A549 (cell line): ENCODE results near the gene MCU. TPM values are rescaled to one million over a fixed set of nuclear protein-coding genes. Genes with fewer than 3 reads are reported as not detected.
"Not testable (repeated sequence)": the region's sequence is repeated elsewhere in the genome, so short reads cannot be mapped to it uniquely, and the experiment has no call there.

Experiments used
- ATAC-seq, 2 experiments: fragments of 200-7000 bp in 1 of 2; fragments of >200 bp in 1 of 2; cut with Nextera tagmentation in 1 of 2; cut with Tn5 transposase in 1 of 2; 3 replicates each; pipeline versions ENCODE4 v1.8.0 to v1.9.1; 2018 to 2020; ENCODE audit warnings: mild to moderate bottlenecking in 1 of 2, moderate library complexity in 1 of 2
- CTCF ChIA-PET: fragments of 300-600 bp; sonication (Branson Sonifier 250); formaldehyde crosslinking; extraction: SDS; loops from one replicate; lab custom pipeline; 2021; ENCODE audit warnings: antibody characterized with exemption, inconsistent platforms; lab: Yijun Ruan, JAX
- POLR2A ChIA-PET: fragments of 350-600 bp; formaldehyde crosslinking; extraction: SDS; loops from one replicate; lab custom pipeline; 2021; ENCODE audit warnings: antibody characterized with exemption, inconsistent platforms; lab: Yijun Ruan, JAX
- DNase-seq, 2 experiments: peaks; one replicate each; pipeline versions ENCODE4 v3.0.0 to v3.0.0-alpha.2; 2011 to 2016; ENCODE audit warnings: low read depth in 1 of 2, low spot score in 1 of 2
- FAIRE-seq: peaks from 2 replicates; lab custom pipeline; 2011; peaks lifted over from hg19 to GRCh38; lab: Jason Lieb, UNC
- H3K27ac ChIP-seq, 2 experiments: fragments of >200 bp; sonication (Bioruptor Twin); formaldehyde crosslinking; 3 replicates each; pipeline ENCODE4 v1.5.1; 2016 to 2017
- H3K4me1 ChIP-seq: fragments of >200 bp; sonication (Bioruptor Twin); formaldehyde crosslinking; 3 replicates; pipeline ENCODE4 v1.6.1; 2016
- H3K4me2 ChIP-seq: fragments of >200 bp; sonication (Bioruptor Twin); formaldehyde crosslinking; 3 replicates; pipeline ENCODE4 v1.6.1; 2016
- H3K4me3 ChIP-seq: fragments of >200 bp; sonication (Bioruptor Twin); formaldehyde crosslinking; 3 replicates; pipeline ENCODE4 v1.5.1; 2016
- H3K9me3 ChIP-seq: fragments of >200 bp; sonication (Bioruptor Twin); formaldehyde crosslinking; 3 replicates; pipeline ENCODE4 v1.6.1; 2016
- CBX2 ChIP-seq: fragments of 200-600 bp; sonication (generic); IDR thresholded peaks from 2 replicates; pipeline ENCODE4 v1.6.1; 2016; ENCODE audit warnings: low read depth, mild to moderate bottlenecking, borderline replicate concordance
- CHD4 ChIP-seq: fragments of 200-600 bp; sonication (generic); IDR thresholded peaks from 2 replicates; pipeline ENCODE4 v1.6.1; 2016; ENCODE audit warnings: antibody characterized with exemption, mild to moderate bottlenecking, borderline replicate concordance
- EHF ChIP-seq: fragments of 250-450 bp; sonication (Bioruptor Pico); IDR thresholded peaks from 2 replicates; pipeline ENCODE4 v1.5.0; 2020; ENCODE audit warnings: mild to moderate bottlenecking
- EHMT2 ChIP-seq: fragments of 200-600 bp; sonication (generic); IDR thresholded peaks from 2 replicates; pipeline ENCODE4 v1.6.1; 2016; ENCODE audit warnings: antibody characterized with exemption, low read depth, mild to moderate bottlenecking, moderate library complexity
- ESRRA ChIP-seq: fragments of 150-350 bp; IDR thresholded peaks from 2 replicates; pipeline ENCODE4 v1.6.1; 2014; ENCODE audit warnings: mild to moderate bottlenecking, low read length, borderline replicate concordance
- MYC ChIP-seq: IDR thresholded peaks from 2 replicates; pipeline ENCODE4 v1.6.1; 2012; ENCODE audit warnings: mild to moderate bottlenecking, inconsistent platforms, low read length, improper control_type of control experiment, borderline replicate concordance
- NR3C1 ChIP-seq: fragments of >200 bp; sonication (Bioruptor Twin); formaldehyde crosslinking; IDR thresholded peaks from 3 replicates; pipeline ENCODE4 v1.6.1; 2017
- POLR2A ChIP-seq: IDR thresholded peaks from 2 replicates; pipeline ENCODE4 v1.6.1; 2012; ENCODE audit warnings: mild to moderate bottlenecking, low read length
- RARB ChIP-seq: fragments of 250-450 bp; sonication (Bioruptor Pico); IDR thresholded peaks from 2 replicates; pipeline ENCODE4 v1.8.0; 2021; ENCODE audit warnings: mild to moderate bottlenecking, moderate library complexity
- RFX5 ChIP-seq: fragments of 450-650 bp; IDR thresholded peaks from 2 replicates; pipeline ENCODE4 v1.7.1; 2014; ENCODE audit warnings: antibody characterized with exemption, mild to moderate bottlenecking, moderate library complexity
- SMC3 ChIP-seq: fragments of >200 bp; sonication (Bioruptor Twin); formaldehyde crosslinking; IDR thresholded peaks from 3 replicates; pipeline ENCODE4 v1.6.1; 2018; ENCODE audit warnings: inconsistent platforms
- ZNF302 ChIP-seq: fragments of 250-450 bp; sonication (Bioruptor Pico); IDR thresholded peaks from 2 replicates; pipeline ENCODE4 v1.9.0; 2021; ENCODE audit warnings: inconsistent platforms, mild to moderate bottlenecking, moderate library complexity
- WGBS: methylation state at CpG from one replicate; pipeline ENCODE4 v1.1.6; 2017; ENCODE audit errors: missing lambda C conversion rate; 5-methylcytosine and 5-hydroxymethylcytosine counted together
- polyA plus RNA-seq, 4 experiments: library from polyadenylated mRNA; depleted of rRNA in 3 of 4; stranded (reverse); fragments of >200 nt; fragmentation: RNase III in 1 of 4; extraction: RNeasy Plus Mini Kit Qiagen cat#74134 plus additional on column Dnase treatment in 1 of 4; gene quantifications; 2 replicates in 3 of 4; 3 replicates in 1 of 4; pipeline ENCODE4 v1.2.3, GENCODE V29; 2011 to 2017
- TF ChIP-seq, protein P1 (sequence below): fragments of >200 bp; sonication (Bioruptor Twin); formaldehyde crosslinking; IDR thresholded peaks from 3 replicates; pipeline ENCODE4 v1.6.1; 2016
- TF ChIP-seq, protein P2 (sequence below): fragments of 250-450 bp; sonication (Bioruptor Pico); IDR thresholded peaks from 2 replicates; pipeline ENCODE4 v1.5.0; 2021; ENCODE audit warnings: mild to moderate bottlenecking, moderate library complexity, borderline replicate concordance
- TF ChIP-seq, protein P3 (sequence below): fragments of 450-650 bp; IDR thresholded peaks from 2 replicates; pipeline ENCODE4 v1.6.1; 2014; ENCODE audit warnings: antibody characterized with exemption
- TF ChIP-seq, protein P4 (sequence below): IDR thresholded peaks from 2 replicates; pipeline ENCODE4 v1.6.1; 2012; ENCODE audit warnings: low read depth, borderline replicate concordance
- TF ChIP-seq, protein P5 (sequence below): fragments of 200-600 bp; sonication (generic); IDR thresholded peaks from 2 replicates; pipeline ENCODE4 v1.6.1; 2016; ENCODE audit warnings: antibody characterized with exemption, mild to moderate bottlenecking, moderate library complexity

The MCU gene
- polyA plus RNA-seq, 2 of the 4 experiments (the other 2 are of a cell fraction): 44.0 to 221 TPM

DNA sequence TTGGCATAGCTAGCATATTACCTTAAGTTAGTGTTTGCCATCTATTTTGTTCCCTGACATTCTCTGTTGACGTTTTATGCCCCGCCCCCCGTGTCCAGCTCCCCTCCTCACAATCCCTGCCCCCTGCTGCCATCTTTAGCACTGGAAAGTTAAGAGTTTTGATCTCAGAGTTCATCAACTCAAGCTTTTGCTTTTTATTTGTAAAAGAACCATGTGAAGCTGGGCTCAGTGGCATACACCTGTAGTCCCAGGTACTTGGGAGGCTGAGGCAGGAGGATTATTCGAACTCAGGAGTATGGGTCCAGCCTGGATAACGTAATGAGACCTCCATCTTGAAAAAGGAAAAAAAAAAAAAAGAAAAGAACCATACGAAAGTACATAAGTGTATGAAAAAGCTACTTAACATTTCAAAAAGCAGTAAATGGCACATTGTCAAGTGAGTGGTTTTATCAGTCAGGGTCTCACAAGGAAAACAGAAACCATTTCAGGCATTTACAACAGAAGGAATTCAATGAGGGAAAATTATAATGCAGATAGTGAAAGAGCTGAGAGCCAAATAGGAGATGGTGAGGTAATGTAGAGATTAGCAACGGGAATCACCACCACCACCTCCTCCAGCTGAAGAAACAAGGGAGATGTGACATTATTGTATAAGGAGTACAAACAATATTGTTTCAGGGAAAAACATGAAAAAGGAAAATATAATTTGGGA, 64.9 kb downstream of the MCU start:
- 91% methylated on average over 7 of the region's 7 CpGs for WGBS
- Histone ChIP-seq H3K4me1 (peaks cover 14% of the 10 kb centered on the region; the same call in 2 of the 3 replicates), H3K4me2 (no peak overlapping the region), H3K27ac (no peak overlapping the region), H3K4me3 (no peak overlapping the region), H3K9me3 (no peaks in the 10 kb centered on the region)
- ChIA-PET CTCF (interaction anchor here (0.7 to 1.2 kb wide), 3 partner anchors 21 to 89 kb away, joined by 3 read pairs; no protein-coding TSS in a partner anchor), POLR2A (interaction anchor here (0.6 kb wide), 1 partner anchor 15 kb away, joined by 4 read pairs; no protein-coding TSS in a partner anchor)
- TF ChIP-seq, protein P1, sequence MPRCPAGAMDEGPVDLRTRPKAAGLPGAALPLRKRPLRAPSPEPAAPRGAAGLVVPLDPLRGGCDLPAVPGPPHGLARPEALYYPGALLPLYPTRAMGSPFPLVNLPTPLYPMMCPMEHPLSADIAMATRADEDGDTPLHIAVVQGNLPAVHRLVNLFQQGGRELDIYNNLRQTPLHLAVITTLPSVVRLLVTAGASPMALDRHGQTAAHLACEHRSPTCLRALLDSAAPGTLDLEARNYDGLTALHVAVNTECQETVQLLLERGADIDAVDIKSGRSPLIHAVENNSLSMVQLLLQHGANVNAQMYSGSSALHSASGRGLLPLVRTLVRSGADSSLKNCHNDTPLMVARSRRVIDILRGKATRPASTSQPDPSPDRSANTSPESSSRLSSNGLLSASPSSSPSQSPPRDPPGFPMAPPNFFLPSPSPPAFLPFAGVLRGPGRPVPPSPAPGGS: no peak
- TF ChIP-seq, protein P2, sequence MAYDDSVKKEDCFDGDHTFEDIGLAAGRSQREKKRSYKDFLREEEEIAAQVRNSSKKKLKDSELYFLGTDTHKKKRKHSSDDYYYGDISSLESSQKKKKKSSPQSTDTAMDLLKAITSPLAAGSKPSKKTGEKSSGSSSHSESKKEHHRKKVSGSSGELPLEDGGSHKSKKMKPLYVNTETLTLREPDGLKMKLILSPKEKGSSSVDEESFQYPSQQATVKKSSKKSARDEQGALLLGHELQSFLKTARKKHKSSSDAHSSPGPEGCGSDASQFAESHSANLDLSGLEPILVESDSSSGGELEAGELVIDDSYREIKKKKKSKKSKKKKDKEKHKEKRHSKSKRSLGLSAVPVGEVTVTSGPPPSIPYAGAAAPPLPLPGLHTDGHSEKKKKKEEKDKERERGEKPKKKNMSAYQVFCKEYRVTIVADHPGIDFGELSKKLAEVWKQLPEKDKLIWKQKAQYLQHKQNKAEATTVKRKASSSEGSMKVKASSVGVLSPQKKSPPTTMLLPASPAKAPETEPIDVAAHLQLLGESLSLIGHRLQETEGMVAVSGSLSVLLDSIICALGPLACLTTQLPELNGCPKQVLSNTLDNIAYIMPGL: no peak
- ATAC-seq (no peak), FAIRE-seq (no peak), DNase-seq (no peak)

DNA sequence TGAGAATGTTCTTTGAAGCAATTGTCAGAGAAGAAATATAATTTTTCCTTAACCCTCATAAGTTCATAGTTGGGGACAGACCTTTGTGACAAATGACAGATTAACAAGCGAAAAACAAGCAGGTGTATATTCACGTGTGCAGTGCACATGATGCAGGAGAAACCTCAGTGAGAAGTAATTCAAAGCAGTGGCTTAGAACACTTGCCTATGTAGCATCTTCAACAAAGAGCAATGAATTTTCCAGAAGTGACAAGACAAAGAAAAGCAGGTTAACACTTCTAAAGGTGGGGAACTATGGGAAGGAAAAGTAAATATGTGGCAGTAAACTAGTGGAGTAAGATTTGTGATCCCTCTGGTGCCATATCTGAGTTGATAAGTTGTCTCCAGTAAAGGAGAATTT, 65.8 kb downstream of the MCU start:
- no peak overlapping the region for H3K4me3 ChIP-seq
- ATAC-seq (no peak), FAIRE-seq (no peak), DNase-seq (no peak)
- peaks cover 10% of the 10 kb centered on the region; the same call in 2 of the 3 replicates for H3K4me1 ChIP-seq
- POLR2A ChIA-PET: no interaction called here
- H3K4me2 ChIP-seq: no peak overlapping the region
- no peak overlapping the region for H3K27ac ChIP-seq
- CTCF ChIA-PET: no interaction called here
- H3K9me3 ChIP-seq: no peaks in the 10 kb centered on the region
- WGBS: 92% methylated on average over 2 of the region's 2 CpGs
- TF ChIP-seq CBX2 (no peak), RARB (CRISPR knock-in tag) (no peak), MYC (no peak), POLR2A (no peak), SMC3 (no peak), EHMT2 (no peak), CHD4 (no peak), NR3C1 (no peak), ESRRA (no peak), ZNF302 (CRISPR knock-in tag) (no peak), EHF (no peak), RFX5 (no peak)
- TF ChIP-seq, protein P3, sequence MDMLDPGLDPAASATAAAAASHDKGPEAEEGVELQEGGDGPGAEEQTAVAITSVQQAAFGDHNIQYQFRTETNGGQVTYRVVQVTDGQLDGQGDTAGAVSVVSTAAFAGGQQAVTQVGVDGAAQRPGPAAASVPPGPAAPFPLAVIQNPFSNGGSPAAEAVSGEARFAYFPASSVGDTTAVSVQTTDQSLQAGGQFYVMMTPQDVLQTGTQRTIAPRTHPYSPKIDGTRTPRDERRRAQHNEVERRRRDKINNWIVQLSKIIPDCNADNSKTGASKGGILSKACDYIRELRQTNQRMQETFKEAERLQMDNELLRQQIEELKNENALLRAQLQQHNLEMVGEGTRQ: no peak
- TF ChIP-seq, protein P4, sequence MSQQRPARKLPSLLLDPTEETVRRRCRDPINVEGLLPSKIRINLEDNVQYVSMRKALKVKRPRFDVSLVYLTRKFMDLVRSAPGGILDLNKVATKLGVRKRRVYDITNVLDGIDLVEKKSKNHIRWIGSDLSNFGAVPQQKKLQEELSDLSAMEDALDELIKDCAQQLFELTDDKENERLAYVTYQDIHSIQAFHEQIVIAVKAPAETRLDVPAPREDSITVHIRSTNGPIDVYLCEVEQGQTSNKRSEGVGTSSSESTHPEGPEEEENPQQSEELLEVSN: no peak
- TF ChIP-seq, protein P5, sequence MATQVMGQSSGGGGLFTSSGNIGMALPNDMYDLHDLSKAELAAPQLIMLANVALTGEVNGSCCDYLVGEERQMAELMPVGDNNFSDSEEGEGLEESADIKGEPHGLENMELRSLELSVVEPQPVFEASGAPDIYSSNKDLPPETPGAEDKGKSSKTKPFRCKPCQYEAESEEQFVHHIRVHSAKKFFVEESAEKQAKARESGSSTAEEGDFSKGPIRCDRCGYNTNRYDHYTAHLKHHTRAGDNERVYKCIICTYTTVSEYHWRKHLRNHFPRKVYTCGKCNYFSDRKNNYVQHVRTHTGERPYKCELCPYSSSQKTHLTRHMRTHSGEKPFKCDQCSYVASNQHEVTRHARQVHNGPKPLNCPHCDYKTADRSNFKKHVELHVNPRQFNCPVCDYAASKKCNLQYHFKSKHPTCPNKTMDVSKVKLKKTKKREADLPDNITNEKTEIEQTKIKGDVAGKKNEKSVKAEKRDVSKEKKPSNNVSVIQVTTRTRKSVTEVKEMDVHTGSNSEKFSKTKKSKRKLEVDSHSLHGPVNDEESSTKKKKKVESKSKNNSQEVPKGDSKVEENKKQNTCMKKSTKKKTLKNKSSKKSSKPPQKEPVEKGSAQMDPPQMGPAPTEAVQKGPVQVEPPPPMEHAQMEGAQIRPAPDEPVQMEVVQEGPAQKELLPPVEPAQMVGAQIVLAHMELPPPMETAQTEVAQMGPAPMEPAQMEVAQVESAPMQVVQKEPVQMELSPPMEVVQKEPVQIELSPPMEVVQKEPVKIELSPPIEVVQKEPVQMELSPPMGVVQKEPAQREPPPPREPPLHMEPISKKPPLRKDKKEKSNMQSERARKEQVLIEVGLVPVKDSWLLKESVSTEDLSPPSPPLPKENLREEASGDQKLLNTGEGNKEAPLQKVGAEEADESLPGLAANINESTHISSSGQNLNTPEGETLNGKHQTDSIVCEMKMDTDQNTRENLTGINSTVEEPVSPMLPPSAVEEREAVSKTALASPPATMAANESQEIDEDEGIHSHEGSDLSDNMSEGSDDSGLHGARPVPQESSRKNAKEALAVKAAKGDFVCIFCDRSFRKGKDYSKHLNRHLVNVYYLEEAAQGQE: no peak

DNA sequence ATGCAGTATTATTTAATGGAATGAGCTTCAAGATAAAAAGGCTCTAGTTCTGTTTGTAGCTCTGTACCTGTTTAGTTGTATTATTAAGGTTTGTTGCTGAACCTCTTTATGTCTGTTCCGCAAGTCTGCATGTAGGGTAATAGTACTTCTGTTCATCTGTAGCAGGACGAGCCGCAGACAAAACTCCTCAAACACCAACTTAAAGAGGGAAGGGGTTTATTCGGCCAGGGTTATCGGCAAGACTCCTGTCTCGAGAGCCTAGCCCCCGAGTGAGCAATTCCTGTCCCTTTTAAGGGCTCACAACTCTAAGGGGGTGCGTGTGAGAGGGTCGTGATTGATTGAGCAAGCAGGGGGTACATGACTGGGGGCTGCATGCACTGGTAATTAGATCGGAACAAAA, 67.0 kb downstream of the MCU start:
- H3K9me3 ChIP-seq, H3K4me2 ChIP-seq, ATAC-seq, H3K4me3 ChIP-seq, H3K27ac ChIP-seq, CTCF ChIA-PET, POLR2A ChIA-PET, DNase-seq, H3K4me1 ChIP-seq, FAIRE-seq: not testable (repeated sequence)
- 96% methylated on average over 10 of the region's 10 CpGs for WGBS
